ENCODE data around the gene ALS2CL.

The ALS2CL gene

GRCh38 chr3:46721009-46721408 is 27.5 kb upstream of the ALS2CL start:
- no peak for FAIRE-seq
- DNase-seq (ENCODE audit: insufficient read length, low spot score) = no peak
- TF ChIP-seq CTCF (IDR thresholded peaks at IDR 0.05; ENCODE audit: insufficient read depth, missing control alignments) = no peak

- FAIRE-seq = no peak
- no peak for DNase-seq (ENCODE audit: insufficient read length, low spot score)
- no peak for TF ChIP-seq CTCF (IDR thresholded peaks at IDR 0.05; ENCODE audit: insufficient read depth, missing control alignments)
Measured at GRCh38 chr3:46719735-46720271, 26.3 kb upstream of the ALS2CL start.

DNA sequence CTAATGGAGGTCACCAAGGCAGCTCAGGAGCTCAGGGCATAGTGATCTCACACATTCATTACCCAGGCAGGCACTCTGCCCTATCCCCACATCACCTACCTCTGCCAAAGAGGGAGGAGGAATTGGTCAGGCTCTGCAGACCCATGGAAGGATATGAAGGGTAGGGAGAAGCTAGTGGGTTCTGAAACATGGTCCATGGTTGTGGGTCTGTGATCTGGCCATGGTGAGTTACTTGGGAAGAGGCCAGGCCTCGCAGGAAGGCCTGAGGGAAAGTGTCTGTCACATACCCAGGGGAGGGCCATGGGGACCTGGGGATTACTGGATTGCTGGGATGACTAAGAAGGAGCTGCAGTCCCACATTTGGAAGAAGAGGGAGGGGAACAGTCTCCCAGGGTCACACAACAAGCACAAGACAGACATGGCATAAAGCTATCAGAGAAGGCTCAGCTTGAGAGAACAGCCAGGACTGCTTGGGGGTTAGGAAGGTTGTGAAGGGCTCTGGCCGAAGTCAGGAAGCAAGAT is 25.6 kb upstream of the ALS2CL start:
- DNase-seq (ENCODE audit: insufficient read length, low spot score) (no peak), FAIRE-seq (no peak)
- TF ChIP-seq CTCF (IDR thresholded peaks at IDR 0.05; ENCODE audit: insufficient read depth, missing control alignments) = no peak

DNA sequence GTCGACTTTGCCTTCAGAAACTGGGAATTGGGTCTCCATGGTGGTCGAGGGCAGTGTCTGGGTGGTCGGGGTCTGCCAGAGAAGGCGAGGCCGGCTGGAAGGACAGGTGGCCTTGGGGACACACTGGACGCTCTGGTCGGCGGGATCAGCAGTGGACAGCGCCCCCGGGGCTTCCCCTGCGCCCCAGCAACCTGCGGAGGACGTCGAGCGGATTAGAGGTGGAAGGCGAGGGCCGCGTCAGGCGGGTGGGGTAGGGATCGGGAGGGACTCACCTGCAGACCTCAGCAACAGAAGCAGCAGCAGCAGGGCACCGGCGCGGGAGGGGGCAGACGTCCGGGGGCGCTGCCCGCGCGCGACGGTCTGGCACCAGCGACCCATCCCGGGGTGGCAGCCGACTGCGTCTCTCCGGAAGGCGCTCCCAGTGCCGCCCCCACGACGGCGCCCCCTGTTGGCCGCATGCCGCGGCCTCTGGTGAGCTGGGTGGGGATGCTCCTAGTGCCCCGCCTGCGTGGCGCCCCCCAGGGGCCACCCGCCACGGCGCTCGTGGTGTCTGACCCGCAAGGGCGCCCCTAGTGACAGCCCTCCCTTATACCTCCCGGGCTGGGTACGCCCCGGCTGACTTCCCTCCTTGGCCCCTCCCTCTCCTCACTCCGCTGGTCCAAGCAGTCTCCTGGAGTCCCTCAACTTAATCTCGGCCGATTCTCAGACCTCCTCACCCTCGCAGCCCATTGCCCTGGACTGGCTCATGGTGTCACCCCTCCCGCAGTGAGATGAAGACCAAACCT is 24.2 kb upstream of the ALS2CL start, which contains the start of gene PRSS50:
TSS of gene PRSS50 (minus strand) at position 423 of the 785 bp plus-strand sequence. CDS start at position 378, 45 bp downstream.
- FAIRE-seq (no peak), DNase-seq (ENCODE audit: insufficient read length, low spot score) (no peak)
- no peak for TF ChIP-seq CTCF (IDR thresholded peaks at IDR 0.05; ENCODE audit: insufficient read depth, missing control alignments)

- FAIRE-seq = no peak
- no peak for TF ChIP-seq CTCF (IDR thresholded peaks at IDR 0.05; ENCODE audit: insufficient read depth, missing control alignments)
- DNase-seq (ENCODE audit: insufficient read length, low spot score) = no peak
Measured at GRCh38 chr3:46716461-46717441, 23.3 kb upstream of the ALS2CL start.

DNA sequence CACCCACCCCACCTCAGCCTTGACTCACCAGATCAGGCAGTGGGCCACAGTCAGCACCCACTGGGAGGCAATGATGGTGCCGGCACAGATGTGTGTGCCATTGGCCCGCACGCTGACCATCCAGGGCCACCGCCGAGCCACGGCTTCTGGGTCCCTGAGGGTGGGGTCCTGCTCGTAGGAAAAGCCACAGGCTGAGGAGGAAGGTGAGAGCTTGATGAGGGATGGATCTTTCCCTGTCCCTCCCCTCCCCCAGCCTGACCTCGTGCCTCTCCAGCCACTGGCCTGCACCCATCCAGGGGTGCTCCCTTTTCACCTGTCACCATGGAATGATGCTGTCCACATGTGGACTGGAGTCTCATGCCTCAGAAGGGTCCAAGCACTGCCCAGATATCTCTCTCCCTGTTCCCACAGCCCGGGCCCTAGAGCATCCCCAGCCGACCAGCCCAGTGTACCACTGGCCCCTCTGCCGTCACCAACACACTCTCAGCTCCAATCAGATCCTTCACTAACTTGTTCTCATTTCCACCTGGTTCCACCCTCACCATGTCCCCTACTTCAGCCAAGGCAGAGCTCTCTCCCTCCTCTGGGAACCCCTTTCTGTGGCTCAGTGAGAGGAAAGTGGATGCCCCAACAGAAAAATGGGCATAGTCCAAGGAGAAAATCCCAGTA is 22.2 kb upstream of the ALS2CL start:
- DNase-seq (ENCODE audit: insufficient read length, low spot score) (no peak), FAIRE-seq (no peak)
- TF ChIP-seq CTCF (IDR thresholded peaks at IDR 0.05; ENCODE audit: insufficient read depth, missing control alignments) = no peak

Measured in D721Med (cell line).